SIG-M5 (cell line): ENCODE measurements around the gene ZNRD2.

Source experiments
- DNase-seq: peaks from one replicate; lab custom pipeline; 2025; lab: John Stamatoyannopoulos, UW

Gene ZNRD2

GRCh38 chr11:65538232-65538914 is 31.9 kb upstream of the ZNRD2 start:
- DNase-seq = no peak

GRCh38 chr11:65538915-65539743 is 31.1 kb upstream of the ZNRD2 start:
- DNase-seq = no peak

- no peak for DNase-seq
Observed at GRCh38 chr11:65539744-65540289, 30.5 kb upstream of the ZNRD2 start.

- DNase-seq = no peak
Observed at GRCh38 chr11:65540290-65541092, 29.8 kb upstream of the ZNRD2 start.

GRCh38 chr11:65541093-65541982 is 28.9 kb upstream of the ZNRD2 start:
- no peak for DNase-seq

- DNase-seq = no peak
Observed at GRCh38 chr11:65542738-65543390, 27.4 kb upstream of the ZNRD2 start.

GRCh38 chr11:65545853-65546216 is 24.4 kb upstream of the ZNRD2 start:
- no peak for DNase-seq

- no peak for DNase-seq
Observed at GRCh38 chr11:65546217-65546958, 23.9 kb upstream of the ZNRD2 start.

- DNase-seq = no peak
Observed at GRCh38 chr11:65547446-65548125, 22.7 kb upstream of the ZNRD2 start.

GRCh38 chr11:65548395-65548794 is 21.9 kb upstream of the ZNRD2 start:
- no peak for DNase-seq

- DNase-seq = no peak
Observed at GRCh38 chr11:65549096-65549495, 21.2 kb upstream of the ZNRD2 start.

- no peak for DNase-seq
Observed at GRCh38 chr11:65551572-65552387, 18.5 kb upstream of the ZNRD2 start.

GRCh38 chr11:65552388-65552951 is 17.8 kb upstream of the ZNRD2 start:
- no peak for DNase-seq

GRCh38 chr11:65553301-65554001 is 16.8 kb upstream of the ZNRD2 start:
- no peak for DNase-seq

- no peak for DNase-seq
Observed at GRCh38 chr11:65554057-65554818, 16.0 kb upstream of the ZNRD2 start.

- DNase-seq = no peak
Observed at GRCh38 chr11:65554842-65555430, 15.3 kb upstream of the ZNRD2 start.
